ENCODE results near the gene OPA3.

The OPA3 gene

GRCh38 chr19:45598267-45599001 lies 13.8 kb upstream of the OPA3 start:
- DNase-seq (ENCODE audit: low read depth): no peak

DNA sequence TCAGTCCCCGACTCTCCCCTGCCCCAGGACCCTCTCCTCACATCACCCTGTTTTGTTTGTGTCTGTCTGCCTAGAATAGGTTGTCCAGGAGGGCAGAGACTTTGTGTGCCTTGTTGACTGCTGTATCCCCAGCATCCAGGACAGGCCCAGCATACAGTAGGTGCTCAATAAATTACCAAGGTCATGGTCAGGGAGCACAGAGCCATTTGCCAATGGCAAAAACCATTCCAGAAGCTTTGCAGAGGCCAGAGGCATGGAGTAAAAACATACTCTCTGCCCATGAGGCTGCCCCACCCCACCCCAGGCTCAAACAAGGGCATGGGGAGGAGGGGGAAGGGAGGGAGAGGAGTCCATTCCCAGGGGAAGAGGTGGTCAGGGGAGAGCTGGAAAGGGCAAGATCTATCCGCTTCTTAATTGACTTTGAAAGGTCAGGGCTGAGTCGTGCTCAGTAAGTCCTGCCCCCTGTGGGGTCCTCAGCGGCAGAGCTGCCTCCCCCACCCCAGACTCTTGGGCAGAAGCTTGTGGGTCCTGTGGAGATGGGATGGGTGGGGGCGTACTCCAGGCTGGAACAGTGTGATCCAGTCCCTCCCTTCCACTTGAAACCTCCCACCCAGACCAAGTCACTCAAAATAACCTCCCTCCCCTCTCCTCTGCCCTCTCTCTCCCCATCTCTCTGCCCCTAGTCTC lies 13.0 kb upstream of the OPA3 start:
- no peak for DNase-seq (ENCODE audit: low read depth)

- no peak for DNase-seq (ENCODE audit: low read depth)
Measured at GRCh38 chr19:45595814-45596213, 11.2 kb upstream of the OPA3 start.

GRCh38 chr19:45593520-45593919 lies 8.9 kb upstream of the OPA3 start:
- no peak for DNase-seq (ENCODE audit: low read depth)

DNA sequence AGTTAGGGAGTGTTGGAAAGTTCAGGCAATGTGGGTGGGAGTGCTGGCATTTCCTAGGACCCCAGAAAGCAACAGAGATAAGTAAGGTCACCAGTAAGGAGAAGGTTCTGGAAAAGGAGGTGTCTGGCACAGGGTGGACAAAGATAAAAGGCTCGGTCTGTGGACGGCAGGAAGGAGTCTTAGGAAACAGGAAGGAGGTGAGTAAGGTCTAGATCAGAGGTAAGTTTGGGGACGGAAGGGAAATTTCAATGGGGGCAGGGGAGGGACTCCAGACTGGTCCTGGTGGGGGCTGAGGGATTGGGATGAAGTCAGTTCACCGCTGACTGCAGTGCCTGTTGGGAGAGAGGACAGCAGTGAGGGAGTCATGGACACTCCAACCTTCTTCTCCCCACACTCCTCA lies 7.8 kb upstream of the OPA3 start:
- DNase-seq (ENCODE audit: low read depth): no peak

- no peak for DNase-seq (ENCODE audit: low read depth)
Measured at GRCh38 chr19:45591638-45592005, 7.0 kb upstream of the OPA3 start.

- DNase-seq (ENCODE audit: low read depth): no peak
Measured at GRCh38 chr19:45591004-45591637, 6.5 kb upstream of the OPA3 start.

GRCh38 chr19:45590300-45591003 lies 5.8 kb upstream of the OPA3 start:
- DNase-seq (ENCODE audit: low read depth): no peak

DNA sequence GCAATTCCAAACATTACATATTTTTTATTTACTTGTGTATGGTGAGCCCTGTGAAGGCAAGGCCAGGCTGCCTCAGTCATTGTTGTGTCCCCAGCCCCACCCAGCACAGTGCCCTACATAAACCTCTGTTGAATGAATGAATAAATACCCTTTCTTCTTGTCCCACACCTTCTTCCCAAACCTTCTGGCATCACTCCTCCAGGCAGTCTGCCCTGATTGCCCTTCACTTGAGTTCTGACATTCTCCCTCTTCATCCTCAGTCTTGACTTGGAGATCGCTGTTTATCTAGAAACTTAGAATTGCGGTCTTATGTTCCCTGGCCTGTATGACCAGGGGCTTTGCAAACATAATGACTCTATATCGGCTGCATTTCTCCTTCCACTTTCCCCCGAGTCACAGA lies 5.2 kb upstream of the OPA3 start:
- no peak for DNase-seq (ENCODE audit: low read depth)

DNA sequence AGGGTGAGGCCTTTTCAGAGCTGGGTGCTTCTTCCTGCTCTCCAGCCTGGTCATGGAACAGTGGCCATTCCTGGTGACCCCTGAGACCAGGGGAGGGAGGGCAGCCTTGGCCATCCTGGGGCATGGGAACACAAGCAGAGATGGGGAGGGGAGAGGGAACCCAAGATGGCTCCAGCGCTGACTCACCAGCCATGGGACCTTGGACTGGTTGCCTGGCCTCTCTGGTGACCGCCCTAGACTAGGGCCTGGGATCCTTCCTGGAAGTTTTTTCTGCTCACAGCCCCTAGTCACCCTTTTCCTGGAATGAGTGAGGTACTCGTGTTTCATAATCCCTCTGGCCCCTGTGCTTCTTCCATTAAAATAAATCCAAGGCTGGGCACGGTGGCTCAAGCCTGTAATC lies 3.3 kb upstream of the OPA3 start:
- no peak for DNase-seq (ENCODE audit: low read depth)

DNA sequence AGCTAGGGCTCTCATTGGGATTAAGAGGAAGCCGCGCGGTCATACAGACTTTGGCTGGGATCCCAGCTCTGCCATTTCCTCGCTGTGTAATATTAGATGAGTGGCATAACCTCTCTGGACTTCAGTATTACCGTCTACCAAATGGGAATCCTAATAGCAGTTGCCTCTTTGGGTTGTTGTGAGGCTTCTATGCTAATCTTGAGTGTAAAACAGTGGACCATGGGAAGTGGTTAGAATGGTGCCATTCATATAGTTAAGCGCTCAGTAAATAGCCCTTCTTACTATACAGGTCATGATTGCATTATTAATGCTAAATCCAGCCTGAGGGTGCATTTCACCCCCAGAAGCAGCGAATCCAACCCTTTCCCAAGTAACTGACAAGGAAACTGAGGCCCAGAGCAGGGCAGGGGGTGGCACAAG lies 566 bp upstream of the OPA3 start:
- no peak for DNase-seq (ENCODE audit: low read depth)

DNA sequence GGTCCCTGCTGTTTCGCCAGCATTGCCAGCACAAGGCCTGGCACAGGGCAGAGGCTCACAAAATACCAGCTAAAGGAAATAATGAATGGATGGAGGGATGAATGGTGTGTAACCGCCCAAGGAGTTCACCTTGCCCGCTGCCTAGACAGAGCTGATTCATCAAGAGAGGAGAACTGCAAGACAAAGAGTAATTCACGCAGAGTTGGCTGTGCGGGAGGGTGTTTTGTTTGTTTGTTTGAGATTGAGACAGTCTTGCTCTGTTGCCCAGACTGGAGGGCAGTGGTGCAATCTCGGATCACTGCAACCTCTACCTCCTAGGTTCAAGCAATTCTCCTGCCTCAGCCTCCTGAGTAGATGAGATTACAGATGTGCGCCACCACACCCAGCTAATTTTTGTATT lies 3.0 kb downstream of the OPA3 start:
- DNase-seq (ENCODE audit: low read depth): no peak

DNA sequence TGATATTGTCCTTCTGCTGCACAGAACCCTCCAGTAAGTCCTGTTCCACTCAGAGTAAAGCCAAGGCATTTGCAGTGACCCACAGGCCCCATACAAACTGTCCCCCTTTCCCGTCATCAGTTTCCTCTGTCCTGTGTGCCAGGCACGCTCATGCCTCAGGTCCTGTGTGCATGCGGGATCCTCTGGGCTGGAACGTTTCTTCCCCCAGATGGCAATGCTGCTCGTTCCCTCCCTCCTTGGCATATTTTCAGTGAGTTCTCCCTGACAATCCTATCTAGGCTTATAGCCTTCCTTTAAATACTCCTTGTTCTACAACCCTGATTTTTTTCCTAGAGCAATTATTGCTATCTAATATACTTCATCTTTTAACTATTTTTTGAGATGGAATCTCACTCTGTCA lies 5.7 kb downstream of the OPA3 start:
- DNase-seq (ENCODE audit: low read depth): no peak

GRCh38 chr19:45577111-45577905 lies 7.3 kb downstream of the OPA3 start:
- DNase-seq (ENCODE audit: low read depth): peak; percentile 73

GRCh38 chr19:45576682-45577081 lies 7.9 kb downstream of the OPA3 start:
- no peak for DNase-seq (ENCODE audit: low read depth)

GRCh38 chr19:45575216-45575615 lies 9.4 kb downstream of the OPA3 start:
- DNase-seq (ENCODE audit: low read depth): no peak

DNA sequence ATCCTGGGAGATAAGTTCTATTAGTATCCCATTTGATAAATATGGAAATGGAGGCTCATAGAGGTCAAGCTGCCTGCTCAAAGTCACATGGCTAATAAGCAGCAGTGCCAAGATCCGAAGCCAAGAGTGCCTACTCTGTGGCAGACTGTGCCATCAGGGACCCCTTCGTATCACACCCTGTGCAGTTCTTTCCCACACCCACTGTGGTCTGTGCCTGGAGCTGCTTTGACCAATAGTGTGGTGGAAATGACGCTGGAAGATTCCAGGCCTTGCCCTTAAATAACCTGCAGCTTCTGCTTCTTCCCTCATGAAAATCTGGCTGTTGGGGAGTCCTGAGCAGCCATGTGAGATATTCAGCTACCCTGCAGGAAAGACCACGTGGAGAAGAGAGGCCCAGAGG lies 10.1 kb downstream of the OPA3 start:
- no peak for DNase-seq (ENCODE audit: low read depth)

- DNase-seq (ENCODE audit: low read depth): no peak
Measured at GRCh38 chr19:45571457-45572220, 13.0 kb downstream of the OPA3 start.

GRCh38 chr19:45569619-45570421 lies 14.8 kb downstream of the OPA3 start:
- no peak for DNase-seq (ENCODE audit: low read depth)

GRCh38 chr19:45568732-45569131 lies 15.9 kb downstream of the OPA3 start:
- DNase-seq (ENCODE audit: low read depth): peak; percentile 90

All from stromal cell of bone marrow (primary cell).